NT2/D1 (cell line): ENCODE measurements around the gene ONECUT3.

Source experiments
- YY1 ChIP-seq: IDR thresholded peaks from 2 replicates; pipeline ENCODE4 v1.6.1; 2011; ENCODE audit not compliant: insufficient read length, insufficient read depth
- ZNF274 ChIP-seq: IDR thresholded peaks from 2 replicates; pipeline ENCODE4 v1.6.1; 2011; ENCODE audit warnings: mild to moderate bottlenecking, low read depth, low read length

DNA sequence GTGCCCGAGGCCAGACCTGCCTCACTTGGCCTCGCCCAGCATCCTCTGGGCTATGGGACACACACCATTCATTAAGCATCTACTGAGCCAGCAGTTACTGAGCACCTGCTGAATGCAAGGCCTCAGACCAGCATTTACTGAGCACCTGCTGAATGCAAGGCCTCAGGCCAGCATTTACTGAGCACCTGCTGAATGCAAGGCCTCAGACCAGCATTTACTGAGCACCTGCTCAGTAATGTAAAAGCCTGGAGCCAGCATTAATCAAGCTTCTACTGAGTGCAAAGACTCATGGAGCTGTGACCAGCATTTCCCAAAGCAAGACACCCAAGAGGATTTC, 55.1 kb downstream of the ONECUT3 start:
- TF ChIP-seq YY1 (no peak), ZNF274 (no peak)
